GM12878 (cell line): ENCODE results near the gene RBBP8NL. TPM values are rescaled to one million over a fixed set of nuclear protein-coding genes. Genes with fewer than 3 reads are reported as not detected.

Experiments used
- ATAC-seq: fragments of 200-7000 bp; cut with Tn5 transposase; 3 replicates; pipeline ENCODE4 v1.9.1; 2020; ENCODE audit warnings: mild to moderate bottlenecking, moderate library complexity
- BruUV-seq: library from RNA; stranded (reverse); fragments of 400-500 nt; replicated peaks from 2 replicates; lab custom pipeline; 2021; lab: Mats Ljungman, UMichigan
- CTCF ChIA-PET: fragments of 300-600 bp; sonication (Branson Sonifier 250); formaldehyde crosslinking; extraction: SDS; loops from one replicate; lab custom pipeline; 2021; ENCODE audit warnings: inconsistent platforms; lab: Yijun Ruan, JAX
- POLR2A ChIA-PET: fragments of 350-600 bp; formaldehyde crosslinking; extraction: SDS; loops from one replicate; lab custom pipeline; 2021; ENCODE audit warnings: inconsistent platforms; lab: Charles Lee
- RAD21 ChIA-PET: fragments of 300-600 bp; sonication (Branson Sonifier 250); formaldehyde crosslinking; loops from one replicate; lab custom pipeline; 2023; ENCODE audit warnings: antibody characterized with exemption; ENCODE audit not compliant: unreplicated experiment; lab: Charles Lee
- SMC1A ChIA-PET: fragments of 300-600 bp; sonication (Branson Sonifier 250); formaldehyde crosslinking; loops from one replicate; lab custom pipeline; 2023; ENCODE audit not compliant: unreplicated experiment, uncharacterized antibody; lab: Charles Lee
- DNase-seq: peaks from one replicate; pipeline ENCODE4 v3.0.0-alpha.2; 2011; ENCODE audit warnings: low read depth, low spot score
- FAIRE-seq: peaks from 3 replicates; lab custom pipeline; 2011; peaks lifted over from hg19 to GRCh38; lab: Jason Lieb, UNC
- H2AFZ ChIP-seq: 2 replicates; pipeline ENCODE4 v1.6.0; 2011; ENCODE audit warnings: low read depth, low read length, control low read depth; ENCODE audit not compliant: control insufficient read depth
- H3K27ac ChIP-seq: 2 replicates; pipeline ENCODE4 v1.5.1; 2011; ENCODE audit warnings: control low read depth; ENCODE audit not compliant: control insufficient read depth, insufficient read depth
- H3K27me3 ChIP-seq, 2 experiments: replicated peaks in 1 of 2; 2 replicates each; pipeline versions ENCODE4 v1.6.0 to v1.6.1; 2011; ENCODE audit warnings: low read length in 1 of 2; ENCODE audit not compliant: control insufficient read depth in 2 of 2, insufficient read depth in 2 of 2
- H3K36me3 ChIP-seq, 2 experiments: 2 replicates each; pipeline ENCODE4 v1.5.1; 2011; ENCODE audit warnings: low read length in 1 of 2; ENCODE audit not compliant: control insufficient read depth in 2 of 2, insufficient read depth in 2 of 2
- H3K4me1 ChIP-seq: 2 replicates; pipeline ENCODE4 v1.6.1; 2011; ENCODE audit warnings: mild to moderate bottlenecking, low read length, moderate library complexity, mixed read lengths; ENCODE audit not compliant: control insufficient read depth, insufficient read depth
- H3K4me2 ChIP-seq: 2 replicates; pipeline ENCODE4 v1.6.0; 2011; ENCODE audit warnings: control low read depth; ENCODE audit not compliant: control insufficient read depth, insufficient read depth
- H3K4me3 ChIP-seq: fragments of 200-600 bp; sonication (generic); 2 replicates; pipeline ENCODE4 v1.5.1; 2016
- H3K79me2 ChIP-seq: 2 replicates; pipeline ENCODE4 v1.6.0; 2011; ENCODE audit warnings: low read length; ENCODE audit not compliant: control insufficient read depth, insufficient read depth
- H3K9ac ChIP-seq: 2 replicates; pipeline ENCODE4 v1.8.0; 2011; ENCODE audit warnings: low read length, control low read depth, mixed read lengths; ENCODE audit not compliant: control insufficient read depth, insufficient read depth
- H3K9me3 ChIP-seq: replicated peaks from 3 replicates; pipeline ENCODE4 v1.5.1; 2011; ENCODE audit warnings: mild to moderate bottlenecking, low read length; ENCODE audit not compliant: control insufficient read depth, insufficient read depth
- H4K20me1 ChIP-seq: 2 replicates; pipeline ENCODE4 v1.6.0; 2011; ENCODE audit not compliant: control insufficient read depth, insufficient read depth
- ATF7 ChIP-seq: fragments of 450-650 bp; IDR thresholded peaks from 2 replicates; pipeline ENCODE4 v1.6.1; 2016; ENCODE audit warnings: low read depth, mild to moderate bottlenecking
- BCL3 ChIP-seq: IDR thresholded peaks from 2 replicates; pipeline ENCODE4 v1.6.1; 2011; ENCODE audit warnings: borderline replicate concordance, low read depth, mild to moderate bottlenecking, moderate library complexity, low read length; ENCODE audit not compliant: insufficient read depth, poor library complexity, severe bottlenecking
- EZH2 ChIP-seq: IDR thresholded peaks from 2 replicates; pipeline ENCODE4 v1.6.1; 2012; ENCODE audit warnings: low read depth, mild to moderate bottlenecking, control low read depth, inconsistent platforms, low read length, borderline replicate concordance; ENCODE audit not compliant: control insufficient read depth
- IKZF2 ChIP-seq, 2 experiments: fragments of 450-650 bp; IDR thresholded peaks; 2 replicates each; pipeline ENCODE4 v1.6.1; 2017; ENCODE audit warnings: mild to moderate bottlenecking in 2 of 2, moderate library complexity in 2 of 2
- IRF4 ChIP-seq: IDR thresholded peaks from 2 replicates; pipeline ENCODE4 v1.6.1; 2011; ENCODE audit warnings: low read depth, low read length
- LARP7 ChIP-seq: fragments of 450-650 bp; IDR thresholded peaks from 2 replicates; pipeline ENCODE4 v1.6.1; 2017; ENCODE audit warnings: mild to moderate bottlenecking
- PAX8 ChIP-seq: fragments of 450-650 bp; IDR thresholded peaks from 2 replicates; pipeline ENCODE4 v1.6.1; 2017; ENCODE audit warnings: mild to moderate bottlenecking, moderate library complexity
- POLR2A ChIP-seq: IDR thresholded peaks from 2 replicates; pipeline ENCODE4 v1.6.1; 2011; ENCODE audit warnings: low read depth, mild to moderate bottlenecking, low read length
- PRDM15 ChIP-seq: fragments of 450-650 bp; formaldehyde crosslinking; IDR thresholded peaks from 2 replicates; pipeline ENCODE4 v1.4.0; 2020; ENCODE audit warnings: mild to moderate bottlenecking, moderate library complexity
- SMAD1 ChIP-seq: fragments of 450-650 bp; IDR thresholded peaks from 2 replicates; pipeline ENCODE4 v1.6.1; 2018; ENCODE audit warnings: mild to moderate bottlenecking, low read depth; ENCODE audit not compliant: partially characterized antibody
- SUPT20H ChIP-seq: IDR thresholded peaks from 2 replicates; pipeline ENCODE4 v1.6.1; 2011; ENCODE audit warnings: low read depth, mild to moderate bottlenecking, low read length, moderate library complexity, borderline replicate concordance; ENCODE audit not compliant: control insufficient read depth
- ZBTB40 ChIP-seq: fragments of 450-650 bp; IDR thresholded peaks from 2 replicates; pipeline ENCODE4 v1.6.1; 2016; ENCODE audit warnings: mild to moderate bottlenecking, moderate library complexity, borderline replicate concordance
- WGBS: methylation state at CpG from one replicate; pipeline ENCODE4 v1.1.6; 2016; ENCODE audit warnings: low lambda C conversion rate; ENCODE audit not compliant: insufficient replicate concordance, insufficient coverage; ENCODE audit errors: missing lambda C conversion rate; 5-methylcytosine and 5-hydroxymethylcytosine counted together
- in situ Hi-C: fragments of 300-500 bp; cut with MboI; formaldehyde crosslinking; loops from 9 replicates; pipeline ENCODE4 v1.14.3; 2018; ENCODE audit warnings: mixed read lengths
- intact Hi-C: fragments of 100-400 bp; cut with micrococcal nuclease; formaldehyde crosslinking; loops from one replicate; pipeline ENCODE4 v1.14.2; 2022; ENCODE audit not compliant: unreplicated experiment
- polyA plus RNA-seq, 11 experiments: library from polyadenylated mRNA; depleted of rRNA in 4 of 11; unstranded in 6 of 11; stranded (reverse) in 5 of 11; fragments of >200 nt; fragmentation: Nextera tagmentation in 4 of 11; fragmentation: Illumina TruSeq in 1 of 11; extraction: Ambion mirVana in 4 of 11; extraction: Trizol in 1 of 11; gene quantifications; 1 replicate in 1 of 11; 2 replicates in 10 of 11; pipeline versions ENCODE4 v1.2.1 to v1.2.3, GENCODE V29; 2011 to 2016; ENCODE audit warnings: inconsistent platforms in 2 of 11, missing spikeins in 2 of 11, low read depth in 1 of 11
- total RNA-seq, 4 experiments: library from RNA; depleted of rRNA in 3 of 4; stranded (reverse); fragments of >200 nt in 3 of 4; fragmentation: Illumina TruSeq in 1 of 4; extraction: Trizol in 1 of 4; gene quantifications; 2 replicates each; pipeline versions ENCODE4 v1.2.1 to v1.2.3, GENCODE V29; 2013 to 2021

The RBBP8NL gene
- total and polyA plus RNA-seq, 10 of the 15 experiments (the other 5 are each of a cell fraction or from before 2014, with no cell fraction given), result not detected

- Histone ChIP-seq H4K20me1 (no peaks in the 10 kb centered on the region), H2AFZ (no peak overlapping the region), H3K79me2 (no peaks in the 10 kb centered on the region), H3K4me1 (no peaks in the 10 kb centered on the region), H3K4me3 (no peak overlapping the region), H3K27ac (no peak overlapping the region), H3K9ac (no peak overlapping the region), H3K27me3 (peaks cover 0 to 2% of the 10 kb centered on the region in 2 experiments; a peak in 2 of 4 replicates), H3K9me3 (no peaks in the 10 kb centered on the region), H3K36me3 (no peaks in the 10 kb centered on the region), H3K4me2 (no peak overlapping the region)
- ChIA-PET CTCF (no interaction called here), SMC1A (no interaction called here), RAD21 (no interaction called here), POLR2A (no interaction called here)
- intact Hi-C loops (no loop called here), in situ Hi-C loops (no loop called here)
- FAIRE-seq (no peak), DNase-seq (no peak), ATAC-seq (no peak)
- no TSS peak for BruUV-seq
- WGBS, result 41% methylated on average over 14 of the region's 14 CpGs
- TF ChIP-seq EZH2 (no peak), PAX8 (no peak), ATF7 (no peak), LARP7 (no peak), ZBTB40 (no peak), SMAD1 (no peak), SUPT20H (no peak), IKZF2 (IDR thresholded peaks at IDR 0.05) (no peak), IRF4 (no peak), PRDM15 (CRISPR knock-in tag) (no peak), BCL3 (no peak), POLR2A (no peak)
Observed at GRCh38 chr20:62448788-62449187, 21.4 kb upstream of the RBBP8NL start.
